ENCODE measurements around the gene CBX8. TPM values are rescaled to one million over a fixed set of nuclear protein-coding genes. Genes with fewer than 3 reads are reported as not detected.

The CBX8 gene
- total and polyA plus RNA-seq, 2 of the 13 experiments (the other 11 are each of a cell fraction or from before 2014, with no cell fraction given), result 0.34 to 12.6 TPM

- TF ChIP-seq ZNF207 (IDR thresholded peaks at IDR 0.05; ENCODE audit: borderline replicate concordance), result no peak
- peak; percentile 87; the same call in 1 of the 2 replicates for TF ChIP-seq CENPT (CRISPR knock-in tag; IDR thresholded peaks at IDR 0.05; ENCODE audit: low read depth)
- TF ChIP-seq HNF4G (IDR thresholded peaks at IDR 0.05; ENCODE audit: borderline replicate concordance, low read depth, low read length), result no peak
- 0 out of 2 replicates have a peak, but pooled peaks have one; percentile 24 for TF ChIP-seq HNF4G (CRISPR knock-in tag; IDR thresholded peaks at IDR 0.05; ENCODE audit: borderline replicate concordance, low read depth)
- no peak for TF ChIP-seq TOE1 (CRISPR knock-in tag; IDR thresholded peaks at IDR 0.05)
- no peak; the same call in 1 of the 2 replicates for TF ChIP-seq MAZ (IDR thresholded peaks at IDR 0.05; ENCODE audit: borderline replicate concordance, low read depth, low read length)
- peak; percentile 99 for TF ChIP-seq MAZ (CRISPR knock-in tag; IDR thresholded peaks at IDR 0.05; ENCODE audit: low read depth)
- TF ChIP-seq SYNCRIP (IDR thresholded peaks at IDR 0.05; ENCODE audit: insufficient read depth, low read depth, low read length), result no peak
- no peak for TF ChIP-seq ZNF512 (CRISPR knock-in tag; IDR thresholded peaks at IDR 0.05)
- no peak for TF ChIP-seq NFIB (CRISPR knock-in tag; IDR thresholded peaks at IDR 0.05; ENCODE audit: borderline replicate concordance)
- TF ChIP-seq ZNF660 (CRISPR knock-in tag; IDR thresholded peaks at IDR 0.05; ENCODE audit: borderline replicate concordance, low read depth), result no peak
- TF ChIP-seq ARNT2 (CRISPR knock-in tag; IDR thresholded peaks at IDR 0.05; ENCODE audit: low read depth), result peak; percentile 90
- TF ChIP-seq ZBTB20 (CRISPR knock-in tag; IDR thresholded peaks at IDR 0.05; ENCODE audit: borderline replicate concordance, low read depth), result peak; percentile 75; the same call in 1 of the 2 replicates
- peak; percentile 53 for TF ChIP-seq RAD21 (CRISPR knock-in tag; IDR thresholded peaks at IDR 0.05)
- TF ChIP-seq ZNF274 (CRISPR knock-in tag; IDR thresholded peaks at IDR 0.05), result peak; percentile 94
- 0 out of 2 replicates have a peak, but pooled peaks have one; percentile 77 for TF ChIP-seq PAX8 (CRISPR knock-in tag; IDR thresholded peaks at IDR 0.05; ENCODE audit: borderline replicate concordance)
- TF ChIP-seq IRF1 (CRISPR knock-in tag; IDR thresholded peaks at IDR 0.05; ENCODE audit: low read depth), result 0 out of 2 replicates have a peak, but pooled peaks have one; percentile 62
- no peak for TF ChIP-seq NR2F6 (IDR thresholded peaks at IDR 0.05)
- peak; percentile 25; the same call in 1 of the 2 replicates for TF ChIP-seq NR2F6 (CRISPR knock-in tag; IDR thresholded peaks at IDR 0.05)
- TF ChIP-seq ZNF382 (CRISPR knock-in tag; IDR thresholded peaks at IDR 0.05; ENCODE audit: borderline replicate concordance), result no peak
- no peak; the same call in 1 of the 2 replicates for TF ChIP-seq ZNF704 (CRISPR knock-in tag; IDR thresholded peaks at IDR 0.05; ENCODE audit: borderline replicate concordance)
- TF ChIP-seq ZC3H4 (CRISPR knock-in tag; IDR thresholded peaks at IDR 0.05; ENCODE audit: borderline replicate concordance), result peak; percentile 94
- no peak for TF ChIP-seq RFX1 (IDR thresholded peaks at IDR 0.05)
- no peak for TF ChIP-seq ZNF367 (CRISPR knock-in tag; IDR thresholded peaks at IDR 0.05; ENCODE audit: borderline replicate concordance)
- no peak for TF ChIP-seq ZNF136 (CRISPR knock-in tag; IDR thresholded peaks at IDR 0.05; ENCODE audit: low read depth)
Observed at GRCh38 chr17:79843816-79844800, 47.2 kb upstream of the CBX8 start (continued).

Data from HepG2 (cell line).